ENCODE data around the gene SLC25A45.

SLC25A45 gene

DNA sequence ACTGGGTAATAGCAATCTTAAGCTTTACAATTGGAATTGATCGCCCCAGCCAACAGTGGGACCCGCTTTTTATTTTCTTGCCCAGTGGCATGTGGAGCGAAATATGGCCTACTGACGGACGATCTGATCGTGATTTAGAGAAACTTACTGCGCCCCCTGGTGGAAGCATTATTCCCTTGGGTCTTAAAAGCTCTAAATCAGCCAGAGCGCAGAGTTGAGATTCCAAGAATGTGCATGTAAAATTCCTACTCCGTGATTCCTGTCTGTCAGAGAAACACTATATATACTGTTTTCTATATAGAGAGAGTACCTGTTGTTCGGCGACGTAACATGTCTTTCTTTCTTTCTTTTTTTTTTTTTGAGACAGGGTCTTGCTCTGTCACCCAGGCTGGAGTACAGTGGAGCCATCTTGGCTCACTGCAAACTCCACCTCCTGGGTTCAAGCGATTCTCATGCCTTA, 52.5 kb downstream of the SLC25A45 start:
- no peak for DNase-seq (ENCODE audit: low spot score)
- Histone ChIP-seq H3K4me3 (no peak overlapping the region), H3K27ac (no peak overlapping the region)
- TF ChIP-seq, protein P1, sequence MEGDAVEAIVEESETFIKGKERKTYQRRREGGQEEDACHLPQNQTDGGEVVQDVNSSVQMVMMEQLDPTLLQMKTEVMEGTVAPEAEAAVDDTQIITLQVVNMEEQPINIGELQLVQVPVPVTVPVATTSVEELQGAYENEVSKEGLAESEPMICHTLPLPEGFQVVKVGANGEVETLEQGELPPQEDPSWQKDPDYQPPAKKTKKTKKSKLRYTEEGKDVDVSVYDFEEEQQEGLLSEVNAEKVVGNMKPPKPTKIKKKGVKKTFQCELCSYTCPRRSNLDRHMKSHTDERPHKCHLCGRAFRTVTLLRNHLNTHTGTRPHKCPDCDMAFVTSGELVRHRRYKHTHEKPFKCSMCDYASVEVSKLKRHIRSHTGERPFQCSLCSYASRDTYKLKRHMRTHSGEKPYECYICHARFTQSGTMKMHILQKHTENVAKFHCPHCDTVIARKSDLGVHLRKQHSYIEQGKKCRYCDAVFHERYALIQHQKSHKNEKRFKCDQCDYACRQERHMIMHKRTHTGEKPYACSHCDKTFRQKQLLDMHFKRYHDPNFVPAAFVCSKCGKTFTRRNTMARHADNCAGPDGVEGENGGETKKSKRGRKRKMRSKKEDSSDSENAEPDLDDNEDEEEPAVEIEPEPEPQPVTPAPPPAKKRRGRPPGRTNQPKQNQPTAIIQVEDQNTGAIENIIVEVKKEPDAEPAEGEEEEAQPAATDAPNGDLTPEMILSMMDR (IDR thresholded peaks at IDR 0.05): peak; percentile 63

DNA sequence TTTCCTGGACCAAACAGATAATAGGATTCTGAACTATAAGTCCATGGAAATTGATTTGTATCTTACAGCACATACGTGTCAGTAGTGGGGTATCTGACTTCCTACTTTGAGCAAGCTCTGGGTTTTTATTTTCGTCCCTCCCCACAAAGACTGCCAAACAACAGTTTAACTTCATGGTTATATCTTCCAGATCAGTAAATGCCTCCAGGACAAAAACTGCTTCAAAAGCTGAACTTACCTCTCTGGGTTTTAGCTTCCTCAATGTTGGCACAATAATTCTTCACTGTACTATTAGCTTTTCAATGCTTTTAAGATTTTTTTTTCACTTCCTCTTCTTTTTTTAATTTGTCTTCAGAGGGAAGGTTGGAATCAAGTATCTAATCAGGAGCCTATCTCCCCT, 53.0 kb downstream of the SLC25A45 start:
- DNase-seq (ENCODE audit: low spot score): no peak
- Histone ChIP-seq H3K4me3 (no peak overlapping the region), H3K27ac (no peak overlapping the region)
- TF ChIP-seq, protein P1 (IDR thresholded peaks at IDR 0.05): no peak

DNA sequence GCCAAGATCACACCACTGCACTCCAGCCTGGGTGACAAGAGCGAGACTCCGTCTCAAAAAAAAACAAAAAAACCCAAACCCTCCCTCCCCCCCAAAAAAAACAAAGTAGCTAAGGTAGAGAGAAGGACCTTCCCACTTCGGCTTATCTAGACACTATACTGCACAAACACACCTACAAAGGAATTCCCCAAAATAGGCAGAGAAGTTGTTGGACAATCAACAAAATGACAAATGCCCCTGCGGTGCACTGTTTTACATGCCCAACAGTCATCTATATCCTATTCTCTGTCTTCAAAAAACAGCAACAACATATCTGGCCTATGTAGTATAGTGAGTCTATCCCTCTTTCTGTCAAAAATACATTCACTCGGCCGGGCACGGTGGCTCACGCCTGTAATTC, 55.4 kb downstream of the SLC25A45 start:
- TF ChIP-seq, protein P1 (IDR thresholded peaks at IDR 0.05): no peak
- H3K4me3 ChIP-seq: no peak overlapping the region
- DNase-seq (ENCODE audit: low spot score): no peak
- no peak overlapping the region for H3K27ac ChIP-seq

DNA sequence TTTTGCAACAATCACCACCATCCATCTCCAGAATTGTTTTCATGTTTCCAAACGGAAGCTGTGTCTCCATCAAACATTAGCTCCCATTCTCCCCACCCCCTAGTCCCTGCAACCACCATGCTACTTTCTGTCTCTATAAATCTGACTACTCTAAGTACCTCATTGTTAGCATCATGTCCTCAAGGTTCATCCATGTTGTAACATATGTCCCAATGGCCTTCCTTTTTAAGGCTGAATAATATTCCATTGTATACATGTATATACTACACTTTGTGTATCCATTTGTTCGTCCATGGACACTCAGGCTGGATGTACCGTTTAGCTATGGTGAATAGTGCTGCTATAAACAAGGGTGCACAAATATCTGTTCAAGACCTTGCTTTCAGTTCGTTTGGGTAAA, 57.0 kb downstream of the SLC25A45 start:
- DNase-seq (ENCODE audit: low spot score): no peak
- no peak overlapping the region for H3K4me3 ChIP-seq
- H3K27ac ChIP-seq: no peak overlapping the region
- TF ChIP-seq, protein P1 (IDR thresholded peaks at IDR 0.05): no peak

Measured in coronary artery (tissue), 2 donors.